HG02610 (cell line): ENCODE measurements around the gene NIBAN1.

Source experiments
- ATAC-seq: cut with Tn5 transposase; IDR thresholded peaks from one replicate; pipeline ENCODE4 v1.9.1; 2021; ENCODE audit warnings: mild to moderate bottlenecking, moderate library complexity; ENCODE audit not compliant: unreplicated experiment

The NIBAN1 gene

GRCh38 chr1:184947497-184948256, 26.6 kb downstream of the NIBAN1 start:
- no peak for ATAC-seq

GRCh38 chr1:184945678-184946412, 28.5 kb downstream of the NIBAN1 start:
- peak; percentile 38 for ATAC-seq

GRCh38 chr1:184945029-184945428, 29.3 kb downstream of the NIBAN1 start:
- peak; percentile 49 for ATAC-seq

GRCh38 chr1:184943998-184944397, 30.3 kb downstream of the NIBAN1 start:
- no peak for ATAC-seq

- ATAC-seq, result peak; percentile 81
Observed at GRCh38 chr1:184941735-184942134, 32.6 kb downstream of the NIBAN1 start.

GRCh38 chr1:184941410-184941733, 32.9 kb downstream of the NIBAN1 start:
- ATAC-seq, result peak; percentile 23

GRCh38 chr1:184940694-184941409, 33.5 kb downstream of the NIBAN1 start:
- no peak for ATAC-seq

GRCh38 chr1:184940226-184940625, 34.1 kb downstream of the NIBAN1 start:
- no peak for ATAC-seq

GRCh38 chr1:184937729-184938128, 36.6 kb downstream of the NIBAN1 start:
- ATAC-seq, result no peak

GRCh38 chr1:184935920-184936798, 38.1 kb downstream of the NIBAN1 start:
- ATAC-seq, result no peak

- no peak for ATAC-seq
Observed at GRCh38 chr1:184933944-184934343, 40.4 kb downstream of the NIBAN1 start.

- ATAC-seq, result no peak
Observed at GRCh38 chr1:184932319-184932718, 42.0 kb downstream of the NIBAN1 start.

- no peak for ATAC-seq
Observed at GRCh38 chr1:184931566-184931965, 42.7 kb downstream of the NIBAN1 start.

GRCh38 chr1:184930645-184931044, 43.7 kb downstream of the NIBAN1 start:
- no peak for ATAC-seq

GRCh38 chr1:184930232-184930631, 44.1 kb downstream of the NIBAN1 start:
- ATAC-seq, result no peak

- ATAC-seq, result no peak
Observed at GRCh38 chr1:184929711-184930202, 44.6 kb downstream of the NIBAN1 start.

- ATAC-seq, result no peak
Observed at GRCh38 chr1:184928394-184928793, 45.9 kb downstream of the NIBAN1 start.
